Adrenal gland (tissue), 12 donors: ENCODE data around the gene SDHAF2. TPM values are rescaled to one million over a fixed set of nuclear protein-coding genes. Genes with fewer than 3 reads are reported as not detected.
A peak's percentile ranks its signal among the peaks of the same experiment; 100 is the strongest.
"Not testable (repeated sequence)": the region's sequence is repeated elsewhere in the genome, so short reads cannot be mapped to it uniquely, and the experiment has no call there.

ENCODE experiments used
- DNase-seq, 7 donors: peaks; one replicate each; pipeline ENCODE4 v3.0.0-alpha.2; 2019 to 2020
- H3K27ac ChIP-seq, 5 donors: fragments of 200-600 bp; sonication (generic) in 4 of 5; 1 replicate in 3 of 5; 2 replicates in 2 of 5; pipeline versions ENCODE4 v1.5.1 to v1.8.0; 2016 to 2020; ENCODE audit warnings: mild to moderate bottlenecking in 1 of 5
- H3K27me3 ChIP-seq: fragments of 200-600 bp; 2 replicates; pipeline ENCODE4 v1.8.0; 2021
- H3K36me3 ChIP-seq, 2 donors: fragments of 200-600 bp; replicated peaks in 1 of 2; 1 replicate in 1 of 2; 2 replicates in 1 of 2; pipeline versions ENCODE4 v1.5.1 to v1.8.0; 2018 to 2022
- H3K4me1 ChIP-seq, 2 donors: fragments of 200-600 bp; replicated peaks in 1 of 2; 1 replicate in 1 of 2; 2 replicates in 1 of 2; pipeline versions ENCODE4 v1.5.1 to v1.8.0; 2018 to 2021
- H3K4me3 ChIP-seq, 4 donors: fragments of 200-600 bp; sonication (generic) in 3 of 4; one replicate each; pipeline ENCODE4 v1.5.1; 2016 to 2018
- H3K9me3 ChIP-seq, 3 donors: fragments of 200-600 bp; sonication (generic) in 1 of 3; replicated peaks in 1 of 3; 1 replicate in 2 of 3; 2 replicates in 1 of 3; pipeline versions ENCODE4 v1.5.1 to v1.8.0; 2016 to 2021
- CTCF ChIP-seq, 6 experiments: fragments of 450-650 bp in 4 of 6; fragments of 200-600 bp in 2 of 6; sonication (generic) in 1 of 6; IDR thresholded peaks; 1 replicate in 5 of 6; 2 replicates in 1 of 6; pipeline versions ENCODE4 v1.5.1 to v1.8.0; 2016 to 2021; ENCODE audit warnings: antibody characterized with exemption in 6 of 6, mild to moderate bottlenecking in 2 of 6, moderate library complexity in 1 of 6
- POLR2A ChIP-seq, 2 donors: fragments of 450-650 bp; IDR thresholded peaks; one replicate each; pipeline ENCODE4 v1.6.1; 2017; ENCODE audit warnings: antibody characterized with exemption in 2 of 2, mild to moderate bottlenecking in 2 of 2, moderate library complexity in 1 of 2
- WGBS, 4 donors: extraction: QIAGEN DNeasy Blood & Tissue Kit in 2 of 4; methylation state at CpG; one replicate each; pipeline versions ENCODE4 v1.1.5 to v1.1.7; 2013 to 2017; 5-methylcytosine and 5-hydroxymethylcytosine counted together
- intact Hi-C, 2 donors: fragments of 100-400 bp; cut with DNase I; formaldehyde crosslinking; loops; one replicate each; pipeline versions ENCODE4 v1.14.1 to v1.15.0; 2022 to 2023
- polyA plus RNA-seq, 3 donors: library from polyadenylated mRNA; stranded (reverse); fragments of 200-250 nt in 2 of 3; fragments of 350-450 nt in 1 of 3; fragmentation: Illumina TruSeq in 1 of 3; extraction: RNeasy Lipid Tissue Mini Kit (QIAGEN cat#74804) in 1 of 3; gene quantifications; one replicate each; pipeline ENCODE4 v1.2.3, GENCODE V29; 2013 to 2014
- total RNA-seq, 9 donors: library from RNA; depleted of rRNA in 4 of 9; stranded (reverse); fragments of >200 nt in 4 of 9; fragments of 120-200 nt in 1 of 9; fragmentation: NEBNext Ultra II Directional in 1 of 9; extraction: Animal tissue kit (Norgen Biotek cat#: 25700) in 1 of 9; gene quantifications; one replicate each; pipeline versions ENCODE4 v1.1.0 to v1.2.4, GENCODE V29; 2013 to 2023
- donor health status: healthy with polysubstance abuse.
- donor health status: Bipolar disorder and iron deficiency.
- donor health status: DM: yes; HTN: yes; CAD: no.
- donor health status: DM: no; HTN: no; CAD: no.
- donor health status: DM: no; HTN: no; CAD: no.
- donor health status: DM: yes; HTN: yes; CAD: no.

Gene SDHAF2
- total and polyA plus RNA-seq, 12 donors, result 28.0 to 69.6 (median 47.9) TPM

GRCh38 chr11:61418136-61418535 is 11.8 kb upstream of the SDHAF2 start:
- DNase-seq, result no peak
- TF ChIP-seq POLR2A (IDR thresholded peaks at IDR 0.05) (no peak), CTCF (IDR thresholded peaks at IDR 0.05) (no peak)
- Histone ChIP-seq H3K36me3 (peaks cover 0 to 88% of the 10 kb centered on the region in 2 donors), H3K4me3 (no peak overlapping the region), H3K27me3 (no peaks in the 10 kb centered on the region), H3K4me1 (peaks cover 5 to 26% of the 10 kb centered on the region in 2 donors), H3K9me3 (no peaks in the 10 kb centered on the region), H3K27ac (peak overlapping the region in 1 of 5 donors; percentile 27)
- intact Hi-C loops, result no loop called here

- Histone ChIP-seq H3K27me3 (no peaks in the 10 kb centered on the region), H3K27ac (no peak overlapping the region), H3K36me3 (peaks cover 0 to 88% of the 10 kb centered on the region in 2 donors), H3K9me3 (no peaks in the 10 kb centered on the region), H3K4me1 (peaks cover 5 to 23% of the 10 kb centered on the region in 2 donors), H3K4me3 (no peak overlapping the region)
- no peak for DNase-seq
- TF ChIP-seq POLR2A (IDR thresholded peaks at IDR 0.05) (no peak), CTCF (IDR thresholded peaks at IDR 0.05) (no peak)
- intact Hi-C loops, result no loop called here
- WGBS, 4 donors, result 83 to 93% (median 91%) methylated on average over 3 of the region's 3 CpGs
Measured at GRCh38 chr11:61422226-61422625, 7.7 kb upstream of the SDHAF2 start.

GRCh38 chr11:61425367-61426131 is 4.4 kb upstream of the SDHAF2 start:
- WGBS, 4 donors, result 73 to 81% (median 78%) methylated on average over 1 of the region's 1 CpG
- TF ChIP-seq POLR2A (IDR thresholded peaks at IDR 0.05) (no peak), CTCF (IDR thresholded peaks at IDR 0.05) (no peak)
- Histone ChIP-seq H3K27ac (no peak overlapping the region), H3K4me1 (peaks cover 14 to 29% of the 10 kb centered on the region in 2 donors), H3K4me3 (no peak overlapping the region), H3K9me3 (no peaks in the 10 kb centered on the region), H3K36me3 (peaks cover 0 to 69% of the 10 kb centered on the region in 2 donors), H3K27me3 (no peaks in the 10 kb centered on the region)
- intact Hi-C loops, result no loop called here
- no peak for DNase-seq

- Histone ChIP-seq H3K4me1 (peaks cover 18 to 34% of the 10 kb centered on the region in 2 donors), H3K27me3 (no peaks in the 10 kb centered on the region), H3K9me3 (no peaks in the 10 kb centered on the region), H3K36me3 (peaks cover 0 to 42% of the 10 kb centered on the region in 2 donors), H3K27ac (peak overlapping the region; percentile 95 to 99 (median 96)), H3K4me3 (peak overlapping the region; percentile 63 to 88 (median 66))
- TF ChIP-seq POLR2A (IDR thresholded peaks at IDR 0.05) (no peak), CTCF (IDR thresholded peaks at IDR 0.05) (peak in 2 of 6 experiments; percentile 21 to 32)
- WGBS, 4 donors, result 0 to 1% (median 0%) methylated on average over 3 to 37 of the region's 37 CpGs
- intact Hi-C loops, result no loop called here
- DNase-seq, result peak in 6 of 7 donors; percentile 49 to 71 (median 62)
Measured at GRCh38 chr11:61429346-61429690, 606 bp upstream of the SDHAF2 start.

- Histone ChIP-seq H3K4me3 (peak overlapping the region in 2 of 4 donors; percentile 21 to 63), H3K36me3 (peaks cover 0 to 27% of the 10 kb centered on the region in 2 donors), H3K4me1 (peaks cover 18 to 43% of the 10 kb centered on the region in 2 donors)
- H3K27ac ChIP-seq, H3K9me3 ChIP-seq, DNase-seq, H3K27me3 ChIP-seq, intact Hi-C loops: not testable (repeated sequence)
- 70 to 74% (median 71%) methylated on average over 10 of the region's 10 CpGs for WGBS, 4 donors
Measured at GRCh38 chr11:61430839-61431238, 915 bp downstream of the SDHAF2 start.
